22Rv1 (cell line): Measurements from ENCODE around the gene GMNN.

Experiments
- ZFX ChIP-seq: fragments of 450-650 bp; IDR thresholded peaks from 2 replicates; pipeline ENCODE4 v1.6.1; 2017; ENCODE audit warnings: antibody characterized with exemption, borderline replicate concordance
- TF ChIP-seq, protein P1 (sequence below): fragments of 450-650 bp; IDR thresholded peaks from 2 replicates; pipeline ENCODE4 v1.5.1; 2017; ENCODE audit warnings: mild to moderate bottlenecking

DNA sequence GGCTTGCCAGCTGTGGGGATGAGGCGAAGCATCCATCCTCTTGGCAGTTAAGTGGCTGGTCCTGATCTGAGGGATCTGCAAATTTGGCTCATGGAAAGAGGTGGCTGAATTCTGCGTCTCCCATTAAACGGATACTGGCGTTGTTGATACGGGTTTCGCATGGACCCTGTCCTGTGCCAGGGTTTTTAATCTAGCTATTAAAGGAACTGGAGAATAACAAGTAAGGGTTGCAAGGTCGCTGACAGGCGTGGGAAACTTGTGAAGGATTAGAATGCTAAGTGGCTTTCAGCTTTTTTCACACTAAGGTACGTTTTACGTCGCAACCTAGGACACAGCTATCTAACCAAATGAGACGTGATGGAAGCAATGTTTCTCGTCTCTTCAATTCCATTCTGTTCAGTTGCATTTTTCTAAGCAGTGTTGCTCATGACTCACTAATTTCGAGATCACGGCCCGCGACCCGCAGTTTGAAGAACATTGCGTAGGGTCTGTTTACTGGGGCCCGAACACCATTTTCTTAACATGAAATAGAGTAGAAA is 852 bp downstream of the GMNN start:
- TF ChIP-seq, protein P1, sequence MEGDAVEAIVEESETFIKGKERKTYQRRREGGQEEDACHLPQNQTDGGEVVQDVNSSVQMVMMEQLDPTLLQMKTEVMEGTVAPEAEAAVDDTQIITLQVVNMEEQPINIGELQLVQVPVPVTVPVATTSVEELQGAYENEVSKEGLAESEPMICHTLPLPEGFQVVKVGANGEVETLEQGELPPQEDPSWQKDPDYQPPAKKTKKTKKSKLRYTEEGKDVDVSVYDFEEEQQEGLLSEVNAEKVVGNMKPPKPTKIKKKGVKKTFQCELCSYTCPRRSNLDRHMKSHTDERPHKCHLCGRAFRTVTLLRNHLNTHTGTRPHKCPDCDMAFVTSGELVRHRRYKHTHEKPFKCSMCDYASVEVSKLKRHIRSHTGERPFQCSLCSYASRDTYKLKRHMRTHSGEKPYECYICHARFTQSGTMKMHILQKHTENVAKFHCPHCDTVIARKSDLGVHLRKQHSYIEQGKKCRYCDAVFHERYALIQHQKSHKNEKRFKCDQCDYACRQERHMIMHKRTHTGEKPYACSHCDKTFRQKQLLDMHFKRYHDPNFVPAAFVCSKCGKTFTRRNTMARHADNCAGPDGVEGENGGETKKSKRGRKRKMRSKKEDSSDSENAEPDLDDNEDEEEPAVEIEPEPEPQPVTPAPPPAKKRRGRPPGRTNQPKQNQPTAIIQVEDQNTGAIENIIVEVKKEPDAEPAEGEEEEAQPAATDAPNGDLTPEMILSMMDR: no peak
- no peak for TF ChIP-seq ZFX
